SU-DHL-6 (cell line): ENCODE results near the gene CD109.

Source experiments
- H2AFZ ChIP-seq: fragments of 200-600 bp; sonication (generic); 2 replicates; pipeline ENCODE4 v1.6.1; 2014; ENCODE audit warnings: low read depth, mild to moderate bottlenecking, moderate library complexity, mixed read lengths, antibody characterized with exemption, low read length; ENCODE audit not compliant: severe bottlenecking
- H3F3A ChIP-seq: fragments of 200-600 bp; shearing (Covaris generic); 2 replicates; pipeline ENCODE4 v1.6.0; 2016; ENCODE audit warnings: antibody characterized with exemption, mild to moderate bottlenecking; ENCODE audit not compliant: insufficient read depth
- H3K27ac ChIP-seq: fragments of 200-600 bp; sonication (generic); 2 replicates; pipeline ENCODE4 v1.5.1; 2016; ENCODE audit warnings: low read depth, mild to moderate bottlenecking, low read length, moderate library complexity, mixed read lengths
- H3K27me3 ChIP-seq: fragments of 200-600 bp; sonication (generic), shearing (Covaris generic); 2 replicates; pipeline ENCODE4 v1.6.0; 2014; ENCODE audit warnings: mild to moderate bottlenecking, low read length
- H3K36me3 ChIP-seq: fragments of 200-600 bp; sonication (generic); 2 replicates; pipeline ENCODE4 v1.6.1; 2014; ENCODE audit warnings: mild to moderate bottlenecking, low read length, mixed read lengths
- H3K4me2 ChIP-seq: fragments of 300-600, 200-600 bp; shearing (Covaris generic), sonication (generic); 2 replicates; pipeline ENCODE4 v1.6.0; 2014; ENCODE audit warnings: low read length, low read depth, mild to moderate bottlenecking; ENCODE audit not compliant: poor library complexity, severe bottlenecking
- H3K4me3 ChIP-seq: fragments of 200-600 bp; sonication (generic); 2 replicates; pipeline ENCODE4 v1.5.1; 2014; ENCODE audit warnings: antibody characterized with exemption, low read length, mild to moderate bottlenecking, mixed read lengths; ENCODE audit not compliant: insufficient read depth, poor library complexity, severe bottlenecking
- H3K79me2 ChIP-seq: fragments of 200-600 bp; sonication (generic); 2 replicates; pipeline ENCODE4 v1.6.1; 2014; ENCODE audit warnings: mild to moderate bottlenecking, low read length, moderate library complexity; ENCODE audit not compliant: insufficient read depth
- H3K9ac ChIP-seq: fragments of 200-600 bp; sonication (generic); 2 replicates; pipeline ENCODE4 v1.7.0; 2014; ENCODE audit warnings: mild to moderate bottlenecking, low read length
- H3K9me2 ChIP-seq: fragments of 200-600 bp; sonication (generic); replicated peaks from 2 replicates; pipeline ENCODE4 v1.6.1; 2014; ENCODE audit warnings: low read length; ENCODE audit not compliant: insufficient read depth
- H3K9me3 ChIP-seq: fragments of 200-600 bp; sonication (generic); 2 replicates; pipeline ENCODE4 v1.6.1; 2014; ENCODE audit warnings: low read length, mixed read lengths; ENCODE audit not compliant: insufficient read depth
- H4K20me1 ChIP-seq: fragments of 200-600 bp; sonication (generic); 2 replicates; pipeline ENCODE4 v1.6.1; 2014; ENCODE audit warnings: low read depth, mild to moderate bottlenecking, antibody characterized with exemption, low read length, moderate library complexity, mixed read lengths
- CTCF ChIP-seq: fragments of 200-600 bp; sonication (generic); IDR thresholded peaks from one replicate; pipeline ENCODE4 v1.5.1; 2017; ENCODE audit warnings: antibody characterized with exemption, mild to moderate bottlenecking, low read length, moderate library complexity; ENCODE audit not compliant: insufficient read depth, poor library complexity, severe bottlenecking
- EZH2phosphoT487 ChIP-seq: fragments of 200-600 bp; sonication (generic), shearing (Covaris generic); conservative IDR thresholded peaks from 2 replicates; pipeline ENCODE4 v1.6.1; 2018; ENCODE audit warnings: mild to moderate bottlenecking, antibody characterized with exemption, low read length, moderate library complexity, mixed read lengths

The CD109 gene

GRCh38 chr6:73811706-73812105 is 115.7 kb downstream of the CD109 start:
- Histone ChIP-seq H3K4me2 (no peak overlapping the region), H3K9ac (no peak overlapping the region), H3K27ac (no peak overlapping the region), H2AFZ (no peak overlapping the region), H3K79me2 (no peaks in the 10 kb centered on the region), H3K4me3 (no peak overlapping the region), H3K9me3 (no peaks in the 10 kb centered on the region), H4K20me1 (no peaks in the 10 kb centered on the region), H3K9me2 (no peaks in the 10 kb centered on the region), H3K36me3 (no peaks in the 10 kb centered on the region), H3K27me3 (no peaks in the 10 kb centered on the region), H3F3A (no peaks in the 10 kb centered on the region)
- no peak for TF ChIP-seq CTCF

- no peaks in the 10 kb centered on the region for H3K79me2 ChIP-seq
Measured at GRCh38 chr6:73817253-73817652, 121.2 kb downstream of the CD109 start.

GRCh38 chr6:73823046-73823735 is 127.2 kb downstream of the CD109 start:
- no peak overlapping the region for H3K9ac ChIP-seq
- H2AFZ ChIP-seq: no peak overlapping the region
- TF ChIP-seq EZH2phosphoT487 (no peak), CTCF (no peak)
- H3K27me3 ChIP-seq: no peaks in the 10 kb centered on the region
- H3F3A ChIP-seq: no peaks in the 10 kb centered on the region
- H4K20me1 ChIP-seq: no peaks in the 10 kb centered on the region
- H3K4me2 ChIP-seq: no peak overlapping the region
- H3K9me3 ChIP-seq: no peaks in the 10 kb centered on the region
- H3K27ac ChIP-seq: no peak overlapping the region
- H3K36me3 ChIP-seq: no peaks in the 10 kb centered on the region
- no peaks in the 10 kb centered on the region for H3K9me2 ChIP-seq
- H3K4me3 ChIP-seq: no peak overlapping the region
- no peaks in the 10 kb centered on the region for H3K79me2 ChIP-seq

More at GRCh38 chr6:73817253-73817652, 121.2 kb downstream of the CD109 start:
- no peaks in the 10 kb centered on the region for H3K9me3 ChIP-seq
- H2AFZ ChIP-seq: no peak overlapping the region
- H3K27me3 ChIP-seq: no peaks in the 10 kb centered on the region
- H3K36me3 ChIP-seq: no peaks in the 10 kb centered on the region
- no peak overlapping the region for H3K4me2 ChIP-seq
- H3K9me2 ChIP-seq: no peaks in the 10 kb centered on the region
- H3F3A ChIP-seq: no peaks in the 10 kb centered on the region
- no peak overlapping the region for H3K9ac ChIP-seq
- no peak overlapping the region for H3K27ac ChIP-seq
- H3K4me3 ChIP-seq: no peak overlapping the region
- TF ChIP-seq EZH2phosphoT487: no peak
- TF ChIP-seq CTCF: no peak
- no peaks in the 10 kb centered on the region for H4K20me1 ChIP-seq
